Activated T-helper 9 cell treated with anti-CD3 and anti-CD28 coated beads, Interleukin-2, amount 50 U/mL, for 16 hours (primary cell): ENCODE results near the gene NDUFA3.

ENCODE experiments used
- DNase-seq: peaks from one replicate; pipeline ENCODE4 v3.0.0-alpha.2; 2020; ENCODE audit warnings: low read depth

The NDUFA3 gene

DNA sequence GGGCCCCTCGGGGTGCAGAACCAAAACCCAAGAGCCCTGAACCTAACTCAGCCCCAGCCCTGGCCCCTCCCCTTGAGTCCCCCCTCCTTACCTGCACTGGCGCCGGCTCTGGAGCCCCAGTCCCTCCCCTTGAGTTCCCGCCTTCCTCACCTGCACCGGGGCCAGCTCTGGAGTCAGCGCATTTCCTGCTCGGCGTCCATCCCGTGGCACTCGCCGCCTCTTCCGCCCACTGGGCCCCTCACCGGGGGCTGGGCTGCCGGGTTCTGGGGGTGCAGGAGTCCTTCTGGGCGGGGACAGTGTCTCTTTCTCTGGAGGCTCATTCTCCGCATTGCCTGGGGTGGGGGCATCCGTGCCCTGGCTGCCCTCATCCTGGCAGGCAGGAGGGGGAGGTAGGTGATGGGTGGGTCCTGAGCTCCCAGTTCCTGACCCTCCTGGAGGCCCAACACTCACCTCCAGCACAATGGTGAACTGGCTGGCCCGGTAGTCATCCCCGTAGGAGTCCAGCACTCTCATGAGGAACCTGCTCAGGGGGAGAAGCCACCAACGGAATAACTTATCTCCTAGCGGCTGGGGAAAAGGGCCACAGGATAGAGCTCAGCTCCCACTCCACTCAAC is 5.3 kb downstream of the NDUFA3 start:
- DNase-seq = no peak

DNA sequence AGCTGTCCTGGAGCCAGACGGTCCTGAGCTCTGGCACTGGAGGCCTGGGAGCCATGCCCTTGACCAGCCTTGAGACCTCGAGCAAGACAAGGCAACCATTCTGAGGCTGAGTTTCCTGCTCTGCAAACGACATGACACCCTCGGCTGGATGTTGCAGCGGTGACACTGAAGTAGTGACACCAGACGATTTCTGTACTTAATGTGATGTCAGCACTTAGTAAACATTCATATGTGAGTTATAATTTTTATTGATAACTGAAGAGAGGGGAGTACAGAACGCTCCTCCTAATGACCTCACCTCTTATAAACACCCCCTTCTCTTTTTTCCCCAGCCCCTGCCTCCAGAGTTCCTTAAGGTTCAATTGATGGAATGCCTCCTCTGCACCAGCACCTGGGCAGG is 5.8 kb downstream of the NDUFA3 start:
- no peak for DNase-seq

GRCh38 chr19:54109651-54110050 is 7.0 kb downstream of the NDUFA3 start:
- DNase-seq = no peak

GRCh38 chr19:54114340-54115108 is 11.9 kb downstream of the NDUFA3 start:
- no peak for DNase-seq

DNA sequence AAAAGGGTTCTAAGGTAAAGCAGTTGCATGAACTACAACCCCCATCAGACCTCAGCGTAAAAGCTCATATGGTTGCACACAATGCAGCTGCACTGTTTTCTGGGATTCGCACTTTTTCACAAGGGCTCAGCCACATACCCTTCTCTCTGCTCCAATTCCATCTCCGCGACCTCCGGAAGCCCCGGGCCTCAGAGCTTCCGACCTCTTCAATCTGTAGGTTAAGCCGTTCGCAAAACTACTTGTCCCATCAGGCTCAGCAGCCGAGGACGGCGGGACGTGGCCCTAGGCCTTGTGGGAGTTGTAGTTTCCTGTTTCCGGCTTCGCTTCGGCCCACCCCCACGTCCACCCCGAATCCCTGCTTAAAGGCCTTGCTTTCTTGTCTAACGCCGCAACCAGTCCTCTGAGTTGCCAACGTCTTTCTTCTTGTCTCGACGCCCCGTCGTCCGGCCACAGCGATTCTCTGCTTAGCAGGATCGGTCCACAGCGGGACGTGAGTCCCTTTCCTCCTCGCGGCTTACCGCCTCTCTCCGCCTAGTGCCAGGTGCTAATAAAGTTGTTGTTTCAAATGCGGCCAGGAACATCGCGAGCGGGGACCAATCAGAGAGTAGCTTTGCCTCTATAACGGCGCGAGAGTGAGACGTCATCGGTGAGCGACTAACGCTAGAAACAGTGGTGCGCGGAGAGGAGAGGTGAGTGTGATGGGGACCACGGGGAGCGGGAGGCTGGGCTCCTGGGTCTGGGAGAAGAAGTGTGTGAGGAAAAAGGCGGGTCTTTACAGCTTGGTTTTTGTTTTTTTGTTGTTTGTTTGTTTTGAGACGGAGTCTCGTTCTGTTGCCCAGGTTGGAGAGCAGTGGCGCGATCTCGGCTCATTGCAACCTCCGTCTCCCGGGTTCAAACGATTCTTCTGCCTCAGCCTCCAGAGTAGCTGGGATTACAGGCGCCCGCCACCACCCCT is 12.7 kb downstream of the NDUFA3 start, which contains the start of the genes PRPF31 and TFPT:
Gene PRPF31, plus strand, starts transcription at position 646 of the 955 bp plus-strand sequence. CDS start 2,525 bp downstream, outside the sequence.
Gene TFPT, minus strand, starts transcription at position 549 of the 955 bp plus-strand sequence. Its CDS starts 388 bp downstream, at position 161.
- peak; percentile 92 for DNase-seq

- DNase-seq = no peak
These were observed 18.6 kb downstream of the NDUFA3 start for GRCh38 chr19:54121259-54121658.

DNA sequence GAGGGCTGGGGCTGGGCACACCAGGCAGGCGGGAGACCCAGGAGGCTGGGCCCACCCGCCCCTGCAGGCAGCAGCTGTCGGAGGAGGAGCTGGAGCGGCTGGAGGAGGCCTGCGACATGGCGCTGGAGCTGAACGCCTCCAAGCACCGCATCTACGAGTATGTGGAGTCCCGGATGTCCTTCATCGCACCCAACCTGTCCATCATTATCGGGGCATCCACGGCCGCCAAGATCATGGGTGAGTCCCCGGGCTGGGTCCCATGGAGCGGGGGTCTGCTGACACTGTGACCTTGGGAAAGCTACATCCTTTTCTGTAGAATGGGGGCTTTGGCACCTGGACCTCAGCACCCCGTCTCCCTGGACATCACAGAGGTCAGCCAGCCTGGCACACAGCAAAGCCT is 21.0 kb downstream of the NDUFA3 start:
- DNase-seq = no peak

- no peak for DNase-seq
These were observed 21.7 kb downstream of the NDUFA3 start for GRCh38 chr19:54124393-54124792.

- no peak for DNase-seq
These were observed 23.1 kb downstream of the NDUFA3 start for GRCh38 chr19:54125713-54126112.

- no peak for DNase-seq
These were observed 25.2 kb downstream of the NDUFA3 start for GRCh38 chr19:54127688-54128440.

GRCh38 chr19:54128441-54128725 is 25.7 kb downstream of the NDUFA3 start:
- DNase-seq = no peak

DNA sequence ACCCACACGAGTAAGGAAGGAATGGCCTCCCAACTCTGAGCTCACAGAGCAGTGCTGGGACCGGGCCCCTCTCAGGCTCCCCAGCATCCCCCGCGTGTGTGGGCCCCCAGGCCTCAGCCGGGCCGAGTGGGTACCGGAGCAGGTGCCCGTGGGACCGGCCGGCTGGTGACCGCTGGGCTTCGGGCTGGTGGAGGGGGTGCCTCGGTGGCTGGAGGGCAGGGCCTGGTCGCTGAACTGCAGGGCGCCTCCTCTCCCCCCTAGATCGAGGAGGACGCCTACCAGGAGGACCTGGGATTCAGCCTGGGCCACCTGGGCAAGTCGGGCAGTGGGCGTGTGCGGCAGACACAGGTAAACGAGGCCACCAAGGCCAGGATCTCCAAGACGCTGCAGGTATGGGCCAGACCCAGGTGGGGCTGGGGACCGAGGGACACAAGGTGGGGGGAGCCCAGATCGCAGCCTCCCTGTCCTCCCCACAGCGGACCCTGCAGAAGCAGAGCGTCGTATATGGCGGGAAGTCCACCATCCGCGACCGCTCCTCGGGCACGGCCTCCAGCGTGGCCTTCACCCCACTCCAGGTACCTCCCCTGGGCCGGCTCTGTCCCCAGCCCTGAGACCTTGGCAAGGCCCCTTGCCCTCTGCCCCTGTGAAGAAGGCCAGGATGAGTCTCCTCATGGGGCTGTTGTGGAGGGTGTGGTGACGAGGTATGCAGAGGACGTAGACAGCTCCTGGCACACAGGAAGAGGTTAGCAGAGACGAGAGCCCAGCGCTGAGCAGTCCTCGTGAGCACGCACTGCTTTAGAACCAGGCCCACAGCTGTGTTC is 26.4 kb downstream of the NDUFA3 start:
- no peak for DNase-seq

DNA sequence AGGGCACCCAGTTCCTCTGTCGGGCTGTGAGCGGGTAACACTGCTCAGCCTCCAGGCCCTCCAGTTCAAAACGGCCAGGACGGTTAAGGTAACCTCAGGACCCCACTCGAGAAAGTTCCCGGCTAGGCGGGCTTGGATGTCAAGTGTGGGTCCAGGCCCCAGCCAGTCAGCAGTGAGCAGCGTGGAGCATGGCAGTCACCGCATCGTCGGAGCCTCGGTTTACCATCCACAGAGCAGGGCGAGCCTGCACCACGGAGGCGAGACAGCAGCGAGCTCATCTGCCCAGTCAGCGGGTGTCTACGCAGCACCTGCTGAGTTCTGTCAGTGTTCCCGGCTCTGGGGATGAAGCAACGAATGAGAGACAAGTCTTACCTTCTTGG is 27.0 kb downstream of the NDUFA3 start:
- DNase-seq = no peak

DNA sequence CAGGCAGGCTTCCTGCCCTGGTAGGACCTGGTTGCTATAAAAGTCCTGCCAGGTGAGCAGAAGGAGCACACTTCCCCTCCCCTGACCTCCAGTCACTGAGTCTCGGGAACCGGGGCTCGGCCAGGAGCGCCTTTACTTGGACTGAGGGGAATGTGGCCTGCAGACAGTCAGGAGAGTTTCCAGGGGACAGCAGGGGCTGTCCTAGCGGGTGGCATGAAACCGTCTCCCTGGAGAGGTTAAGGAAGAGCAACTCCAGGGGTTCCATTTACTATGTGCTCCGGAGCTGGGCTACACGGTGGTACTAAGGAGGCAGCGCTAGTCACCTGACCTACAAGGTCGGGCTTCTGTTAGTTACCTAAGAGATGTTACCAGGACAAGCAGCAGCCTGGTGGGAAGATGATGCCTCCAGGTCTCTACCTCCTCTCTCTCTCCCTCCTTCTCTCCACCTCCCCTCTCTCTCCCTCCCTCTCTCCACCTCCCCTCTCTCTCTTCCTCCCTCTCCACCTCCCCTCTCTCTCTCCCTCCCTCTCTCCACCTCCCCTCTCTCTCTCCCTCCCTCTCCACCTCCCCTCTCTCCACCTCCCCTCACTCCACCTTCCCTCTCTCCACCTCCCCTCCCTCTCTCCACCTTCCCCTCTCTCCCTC is 30.8 kb downstream of the NDUFA3 start:
- DNase-seq = no peak

DNA sequence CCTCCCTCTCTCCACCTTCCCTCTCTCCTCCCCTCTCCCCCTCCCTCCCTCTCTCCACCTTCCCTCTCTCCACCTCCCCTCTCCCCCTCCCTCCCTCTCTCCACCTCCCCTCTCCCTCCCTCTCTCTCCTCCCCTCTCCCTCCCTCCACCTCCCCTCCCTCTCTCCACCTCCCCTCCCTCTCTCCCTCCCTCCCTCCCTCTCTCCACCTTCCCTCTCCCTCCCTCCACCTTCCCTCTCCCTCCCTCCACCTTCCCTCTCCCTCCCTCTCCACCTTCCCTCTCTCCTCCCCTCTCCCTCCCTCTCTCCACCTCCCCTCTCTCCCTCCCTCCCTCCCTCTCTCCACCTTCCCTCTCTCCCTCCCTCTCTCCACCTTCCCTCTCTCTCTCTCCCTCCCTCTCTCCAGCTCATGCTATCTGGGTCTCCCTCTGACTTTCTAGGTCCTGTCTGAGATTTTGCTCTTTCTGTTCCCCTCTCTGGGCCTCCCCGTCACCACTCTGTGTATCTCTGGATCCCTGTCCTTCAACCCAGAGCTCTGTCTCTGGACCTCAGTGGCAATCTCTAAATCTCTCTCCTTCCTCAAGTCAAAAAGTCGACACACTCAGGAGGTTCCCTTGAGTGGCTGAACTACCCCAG is 31.4 kb downstream of the NDUFA3 start:
- DNase-seq = no peak

DNA sequence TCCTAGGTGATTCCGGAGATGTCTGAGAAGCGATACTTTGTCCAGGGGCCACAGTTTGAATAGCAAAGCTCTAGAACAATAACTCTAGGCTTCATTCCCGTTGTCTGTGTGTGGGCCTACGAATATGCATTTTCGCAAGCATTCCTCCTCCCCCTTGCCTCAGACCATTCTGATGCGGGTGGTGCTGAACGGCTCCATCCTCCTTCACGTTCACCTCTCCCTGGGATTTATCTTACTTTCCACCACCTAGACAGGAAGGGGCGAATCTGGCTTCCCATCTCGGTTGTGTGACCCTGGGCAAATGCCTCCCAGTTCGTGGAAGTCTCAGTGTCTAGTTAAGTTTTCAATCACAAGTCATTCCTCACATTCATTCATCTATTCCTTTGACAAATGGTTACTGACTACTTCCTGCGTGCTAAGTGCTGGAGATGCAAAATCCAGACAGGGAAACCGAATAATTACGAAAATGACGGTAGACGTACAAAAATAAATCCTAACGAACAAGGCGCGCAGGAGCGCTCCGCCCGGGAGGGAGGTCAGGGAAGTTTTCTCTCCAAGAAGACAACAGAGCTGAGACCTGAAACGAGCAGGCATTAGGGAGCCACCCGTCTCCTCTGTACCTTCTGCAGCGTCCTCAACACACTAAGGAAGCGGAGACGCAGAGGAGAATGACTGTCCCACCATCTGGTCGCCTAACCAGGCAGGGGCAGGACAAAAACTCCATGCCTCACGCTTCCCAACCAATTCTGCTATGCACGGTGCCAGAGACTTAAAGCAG is 33.6 kb downstream of the NDUFA3 start:
- no peak for DNase-seq

DNA sequence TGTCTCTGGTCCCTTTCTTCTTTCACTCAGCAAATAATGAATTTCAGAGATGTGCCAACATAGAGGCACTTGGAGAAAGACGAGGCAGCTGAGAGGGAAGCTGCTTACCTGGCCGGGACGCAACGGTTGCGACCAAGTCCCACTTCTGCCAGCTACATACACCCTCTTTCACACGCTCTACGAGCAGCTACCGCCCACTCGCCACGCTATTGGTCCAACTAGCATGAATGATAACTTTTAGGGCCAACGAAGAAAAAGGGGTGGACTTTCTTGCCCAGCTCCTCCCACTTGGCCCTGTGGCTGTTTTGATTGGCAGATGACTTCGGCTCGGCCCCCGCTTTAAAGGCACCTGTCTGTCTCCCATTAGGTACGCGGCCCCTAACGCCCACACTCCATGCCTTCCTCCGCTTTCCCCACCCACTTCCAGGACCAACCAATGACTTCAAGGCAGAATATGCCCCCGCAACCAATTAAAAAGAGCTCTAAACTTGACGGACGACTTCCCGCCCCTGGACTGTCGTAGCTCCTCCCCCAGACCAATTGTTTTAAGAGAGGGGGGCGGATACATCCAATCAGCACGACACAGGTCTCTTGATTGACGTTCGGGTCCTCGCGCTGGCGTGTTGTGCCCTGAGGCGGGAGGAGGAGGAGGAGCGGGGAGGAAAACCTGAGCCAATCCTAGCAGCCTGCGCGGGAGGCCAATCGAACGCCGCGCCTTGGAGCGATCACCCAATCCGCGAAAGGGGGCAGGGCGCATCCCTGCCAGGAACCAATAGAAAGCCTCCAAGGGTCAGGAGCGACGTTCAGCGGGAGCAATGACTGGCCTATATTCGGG is 34.4 kb downstream of the NDUFA3 start:
- peak; percentile 98 for DNase-seq
